Measurements from ENCODE around the gene ACSF2.

- TF ChIP-seq POLR2A (IDR thresholded peaks at IDR 0.05; ENCODE audit: low read length): no peak
- no peak for TF ChIP-seq GATA1 (IDR thresholded peaks at IDR 0.05; ENCODE audit: low read depth, low read length)
Measured at GRCh38 chr17:50484386-50485155, 58.6 kb downstream of the ACSF2 start.

Data from erythroblast (primary cell).